SK-N-MC (cell line): ENCODE measurements around the gene PARD3B.

Experiments used
- EZH2 ChIP-seq: fragments of 200-600 bp; sonication (generic); IDR thresholded peaks from one replicate; pipeline ENCODE4 v1.6.1; 2017; ENCODE audit warnings: antibody characterized with exemption
- FOXP2 ChIP-seq: optimal IDR thresholded peaks from 2 replicates; pipeline ENCODE3; 2011; ENCODE audit warnings: mild to moderate bottlenecking, moderate library complexity; ENCODE audit not compliant: insufficient read depth; ENCODE audit errors: extremely low read length, control extremely low read depth
- POLR2AphosphoS5 ChIP-seq: IDR thresholded peaks from 2 replicates; pipeline ENCODE4 v1.6.1; 2012; ENCODE audit warnings: mild to moderate bottlenecking, low read depth, low read length, borderline replicate concordance

- TF ChIP-seq POLR2AphosphoS5 (no peak), FOXP2 (no peak), EZH2 (no peak)
Measured at GRCh38 chr2:205510345-205510744, 965.1 kb downstream of the PARD3B start.
